HG03064 (cell line): Measurements from ENCODE around the gene TEX13B.
"Not testable (repeated sequence)": the region's sequence is repeated elsewhere in the genome, so short reads cannot be mapped to it uniquely, and the experiment has no call there.

ENCODE experiments used
- ATAC-seq: cut with Tn5 transposase; IDR thresholded peaks from one replicate; pipeline ENCODE4 v1.9.1; 2021; ENCODE audit warnings: low read depth; ENCODE audit not compliant: unreplicated experiment

TEX13B gene

GRCh38 chrX:107982356-107982755 is at the start of gene TEX13B:
Gene TEX13B, minus strand, starts transcription at chrX:107982370. Its CDS starts 243 bp downstream, at chrX:107982127.
- ATAC-seq, result no peak

GRCh38 chrX:108029928-108030711 is 48.0 kb upstream of the TEX13B start:
- no peak for ATAC-seq

- ATAC-seq, result no peak
Measured at GRCh38 chrX:108028854-108029253, 46.7 kb upstream of the TEX13B start.

- ATAC-seq, result no peak
Measured at GRCh38 chrX:108025954-108026600, 43.9 kb upstream of the TEX13B start.

GRCh38 chrX:108025376-108025775 is 43.2 kb upstream of the TEX13B start:
- no peak for ATAC-seq

GRCh38 chrX:108022491-108023089 is 40.4 kb upstream of the TEX13B start:
- no peak for ATAC-seq

- ATAC-seq, result no peak
Measured at GRCh38 chrX:108020631-108021030, 38.5 kb upstream of the TEX13B start.

GRCh38 chrX:108019382-108019875 is 37.3 kb upstream of the TEX13B start:
- ATAC-seq, result no peak

GRCh38 chrX:108018656-108019381 is 36.6 kb upstream of the TEX13B start:
- ATAC-seq, result no peak

- ATAC-seq, result peak; percentile 53
Measured at GRCh38 chrX:108001218-108001814, 19.1 kb upstream of the TEX13B start.

GRCh38 chrX:108000751-108001150 is 18.6 kb upstream of the TEX13B start:
- peak; percentile 59 for ATAC-seq

GRCh38 chrX:107996124-107996523 is 14.0 kb upstream of the TEX13B start:
- ATAC-seq, result no peak

- no peak for ATAC-seq
Measured at GRCh38 chrX:107985033-107985432, 2.9 kb upstream of the TEX13B start.

- ATAC-seq, result no peak
Measured at GRCh38 chrX:107979534-107979933, 2.6 kb downstream of the TEX13B start.

- no peak for ATAC-seq
Measured at GRCh38 chrX:107978707-107979307, 3.4 kb downstream of the TEX13B start.

GRCh38 chrX:107978071-107978470 is 4.1 kb downstream of the TEX13B start:
- no peak for ATAC-seq

- no peak for ATAC-seq
Measured at GRCh38 chrX:107971636-107972035, 10.5 kb downstream of the TEX13B start.

GRCh38 chrX:107970073-107970472 is 12.1 kb downstream of the TEX13B start:
- no peak for ATAC-seq

GRCh38 chrX:107968623-107969022 is 13.5 kb downstream of the TEX13B start:
- ATAC-seq, result no peak

GRCh38 chrX:107955337-107955736 is 26.8 kb downstream of the TEX13B start:
- ATAC-seq, result not testable (repeated sequence)
